VCaP (cell line): ENCODE measurements around the gene NID1.
A peak's percentile ranks its signal among the peaks of the same experiment; 100 is the strongest.

Experiments
- H3K27ac ChIP-seq: fragments of 450-650 bp; 2 replicates; pipeline ENCODE4 v1.5.1; 2017
- TF ChIP-seq, protein P1 (sequence below): fragments of 450-650 bp; conservative IDR thresholded peaks from 2 replicates; pipeline ENCODE4 v1.5.1; 2017; ENCODE audit warnings: mild to moderate bottlenecking, moderate library complexity

Gene NID1, protein sequence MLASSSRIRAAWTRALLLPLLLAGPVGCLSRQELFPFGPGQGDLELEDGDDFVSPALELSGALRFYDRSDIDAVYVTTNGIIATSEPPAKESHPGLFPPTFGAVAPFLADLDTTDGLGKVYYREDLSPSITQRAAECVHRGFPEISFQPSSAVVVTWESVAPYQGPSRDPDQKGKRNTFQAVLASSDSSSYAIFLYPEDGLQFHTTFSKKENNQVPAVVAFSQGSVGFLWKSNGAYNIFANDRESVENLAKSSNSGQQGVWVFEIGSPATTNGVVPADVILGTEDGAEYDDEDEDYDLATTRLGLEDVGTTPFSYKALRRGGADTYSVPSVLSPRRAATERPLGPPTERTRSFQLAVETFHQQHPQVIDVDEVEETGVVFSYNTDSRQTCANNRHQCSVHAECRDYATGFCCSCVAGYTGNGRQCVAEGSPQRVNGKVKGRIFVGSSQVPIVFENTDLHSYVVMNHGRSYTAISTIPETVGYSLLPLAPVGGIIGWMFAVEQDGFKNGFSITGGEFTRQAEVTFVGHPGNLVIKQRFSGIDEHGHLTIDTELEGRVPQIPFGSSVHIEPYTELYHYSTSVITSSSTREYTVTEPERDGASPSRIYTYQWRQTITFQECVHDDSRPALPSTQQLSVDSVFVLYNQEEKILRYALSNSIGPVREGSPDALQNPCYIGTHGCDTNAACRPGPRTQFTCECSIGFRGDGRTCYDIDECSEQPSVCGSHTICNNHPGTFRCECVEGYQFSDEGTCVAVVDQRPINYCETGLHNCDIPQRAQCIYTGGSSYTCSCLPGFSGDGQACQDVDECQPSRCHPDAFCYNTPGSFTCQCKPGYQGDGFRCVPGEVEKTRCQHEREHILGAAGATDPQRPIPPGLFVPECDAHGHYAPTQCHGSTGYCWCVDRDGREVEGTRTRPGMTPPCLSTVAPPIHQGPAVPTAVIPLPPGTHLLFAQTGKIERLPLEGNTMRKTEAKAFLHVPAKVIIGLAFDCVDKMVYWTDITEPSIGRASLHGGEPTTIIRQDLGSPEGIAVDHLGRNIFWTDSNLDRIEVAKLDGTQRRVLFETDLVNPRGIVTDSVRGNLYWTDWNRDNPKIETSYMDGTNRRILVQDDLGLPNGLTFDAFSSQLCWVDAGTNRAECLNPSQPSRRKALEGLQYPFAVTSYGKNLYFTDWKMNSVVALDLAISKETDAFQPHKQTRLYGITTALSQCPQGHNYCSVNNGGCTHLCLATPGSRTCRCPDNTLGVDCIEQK

DNA sequence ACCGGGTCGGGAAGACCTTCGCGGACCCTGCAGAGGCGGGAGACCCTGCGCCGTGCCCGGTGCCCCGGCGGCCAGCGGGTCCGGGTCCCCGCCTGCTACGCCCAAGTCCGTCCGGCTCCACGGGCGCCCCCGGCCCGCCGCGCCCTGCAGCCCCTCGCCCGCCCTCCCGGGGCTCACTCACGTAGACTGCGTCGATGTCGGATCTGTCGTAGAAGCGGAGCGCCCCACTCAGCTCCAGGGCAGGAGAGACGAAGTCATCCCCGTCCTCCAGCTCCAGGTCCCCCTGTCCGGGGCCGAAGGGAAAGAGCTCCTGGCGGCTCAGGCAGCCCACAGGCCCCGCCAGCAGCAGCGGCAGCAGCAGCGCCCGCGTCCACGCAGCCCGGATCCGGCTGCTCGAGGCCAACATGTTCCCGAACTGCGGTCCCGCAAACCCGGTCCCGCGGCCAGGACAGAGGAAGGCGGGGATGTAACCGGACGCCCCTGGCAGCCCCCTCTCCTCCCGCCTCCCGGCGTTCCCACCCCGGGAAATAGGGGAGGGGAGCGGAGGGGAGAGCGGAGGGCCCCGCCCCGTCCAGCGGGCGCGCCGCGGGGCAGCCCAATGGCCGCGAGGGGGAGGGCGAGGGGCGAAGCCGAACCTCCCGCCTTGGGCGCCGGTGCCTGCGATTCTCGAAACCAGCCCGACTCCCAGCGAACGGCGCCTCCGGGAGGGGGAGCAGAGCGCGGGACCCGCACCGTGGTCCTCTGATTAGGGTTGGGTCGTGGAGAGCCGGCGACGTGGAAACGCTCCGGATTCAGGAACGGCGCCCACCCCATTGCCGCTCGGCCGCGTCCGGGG lies at the start of gene NID1:
Gene NID1 (minus strand): TSS at position 417 of the 835 bp plus-strand sequence. CDS start 11 bp downstream, at position 406.
- TF ChIP-seq, protein P1, sequence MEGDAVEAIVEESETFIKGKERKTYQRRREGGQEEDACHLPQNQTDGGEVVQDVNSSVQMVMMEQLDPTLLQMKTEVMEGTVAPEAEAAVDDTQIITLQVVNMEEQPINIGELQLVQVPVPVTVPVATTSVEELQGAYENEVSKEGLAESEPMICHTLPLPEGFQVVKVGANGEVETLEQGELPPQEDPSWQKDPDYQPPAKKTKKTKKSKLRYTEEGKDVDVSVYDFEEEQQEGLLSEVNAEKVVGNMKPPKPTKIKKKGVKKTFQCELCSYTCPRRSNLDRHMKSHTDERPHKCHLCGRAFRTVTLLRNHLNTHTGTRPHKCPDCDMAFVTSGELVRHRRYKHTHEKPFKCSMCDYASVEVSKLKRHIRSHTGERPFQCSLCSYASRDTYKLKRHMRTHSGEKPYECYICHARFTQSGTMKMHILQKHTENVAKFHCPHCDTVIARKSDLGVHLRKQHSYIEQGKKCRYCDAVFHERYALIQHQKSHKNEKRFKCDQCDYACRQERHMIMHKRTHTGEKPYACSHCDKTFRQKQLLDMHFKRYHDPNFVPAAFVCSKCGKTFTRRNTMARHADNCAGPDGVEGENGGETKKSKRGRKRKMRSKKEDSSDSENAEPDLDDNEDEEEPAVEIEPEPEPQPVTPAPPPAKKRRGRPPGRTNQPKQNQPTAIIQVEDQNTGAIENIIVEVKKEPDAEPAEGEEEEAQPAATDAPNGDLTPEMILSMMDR = no peak; the same call in 1 of the 2 replicates
- peak within 1 kb of the TSS; percentile 8; the same call in 1 of the 2 replicates for H3K27ac ChIP-seq

DNA sequence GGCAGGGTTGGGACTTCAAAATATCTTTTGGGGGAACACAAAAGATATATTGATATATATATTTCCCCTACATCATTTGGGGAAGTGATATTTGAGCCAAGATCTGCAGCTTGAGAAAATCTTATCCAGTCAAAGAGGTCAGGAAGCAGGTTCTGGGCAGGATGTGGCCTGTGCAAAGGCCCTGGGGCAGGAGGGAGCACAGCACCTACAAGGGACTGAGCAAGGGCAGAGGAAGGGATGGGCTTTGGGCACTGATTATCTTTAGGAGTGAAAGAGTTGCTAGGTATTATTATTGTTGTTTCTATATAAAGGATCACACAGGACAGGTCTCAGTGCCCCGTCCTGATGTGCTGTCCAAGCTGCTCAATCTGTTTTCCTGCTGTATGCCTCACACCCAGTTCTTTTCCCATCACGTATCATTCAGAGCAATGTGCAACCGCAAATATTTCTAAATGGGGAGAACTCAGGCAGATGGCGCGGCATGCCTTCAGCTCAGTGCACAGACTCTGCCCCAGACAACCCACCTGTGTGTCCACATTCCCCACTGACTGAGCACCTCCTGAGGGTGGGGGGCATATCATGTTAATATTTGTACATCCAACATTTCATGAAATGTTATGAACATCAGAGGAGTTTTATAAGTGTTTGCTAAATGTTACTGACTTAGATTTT lies 49.3 kb upstream of the NID1 start:
- TF ChIP-seq, protein P1 = no peak

DNA sequence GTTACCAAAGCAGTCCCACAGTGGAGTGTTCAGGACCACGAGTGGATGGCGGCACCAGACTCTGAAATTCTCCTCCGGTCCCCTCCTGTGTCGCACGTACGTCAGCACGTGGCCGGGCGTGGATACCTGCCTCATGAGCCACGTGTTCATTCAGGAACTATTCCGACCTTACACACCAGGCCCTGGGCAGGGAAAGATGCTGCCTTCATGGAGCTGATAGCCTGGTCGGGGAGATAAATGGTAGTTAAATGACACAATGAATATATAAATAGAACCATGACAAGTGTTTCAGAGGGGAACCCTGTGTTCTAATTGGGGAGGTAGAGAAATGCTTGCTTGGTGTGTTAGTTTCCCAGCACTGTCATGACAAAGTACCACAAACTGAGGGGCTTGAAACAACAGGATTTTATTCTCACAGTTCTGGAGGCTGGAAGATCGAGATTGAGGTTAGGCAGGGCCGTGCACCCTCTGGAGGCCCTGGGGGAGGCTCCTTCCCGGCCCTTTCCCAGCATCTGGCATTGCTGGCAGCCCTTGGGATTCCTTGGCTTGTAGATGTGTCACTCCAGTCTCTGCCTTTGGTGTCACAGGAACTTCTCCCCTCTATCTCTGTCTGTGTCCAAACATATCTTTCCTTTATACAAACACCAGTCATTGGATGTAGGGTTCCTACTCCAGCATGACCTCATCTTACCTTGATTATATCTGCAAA lies 48.6 kb upstream of the NID1 start:
- H3K27ac ChIP-seq = no peak overlapping the region

More for the DNA sequence above, 49.3 kb upstream of the NID1 start:
- H3K27ac ChIP-seq = no peak overlapping the region

DNA sequence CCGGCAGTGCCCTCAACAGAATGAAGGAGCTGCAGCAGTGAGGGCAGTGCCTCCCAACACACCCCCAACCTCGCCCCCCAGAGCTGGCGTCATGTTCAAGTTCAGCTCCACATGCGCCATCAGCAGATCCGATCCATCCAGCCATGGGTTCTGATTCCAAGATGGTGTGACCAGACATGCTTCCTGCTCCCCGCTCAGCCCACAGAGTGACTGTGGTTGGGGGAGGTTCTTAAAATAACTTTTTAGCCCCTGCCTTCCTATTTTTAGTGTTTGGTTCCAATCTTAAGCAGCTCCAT lies 47.4 kb upstream of the NID1 start:
- TF ChIP-seq, protein P1 = no peak
- H3K27ac ChIP-seq = no peak overlapping the region

More for the DNA sequence above, 48.6 kb upstream of the NID1 start:
- TF ChIP-seq, protein P1 = no peak

DNA sequence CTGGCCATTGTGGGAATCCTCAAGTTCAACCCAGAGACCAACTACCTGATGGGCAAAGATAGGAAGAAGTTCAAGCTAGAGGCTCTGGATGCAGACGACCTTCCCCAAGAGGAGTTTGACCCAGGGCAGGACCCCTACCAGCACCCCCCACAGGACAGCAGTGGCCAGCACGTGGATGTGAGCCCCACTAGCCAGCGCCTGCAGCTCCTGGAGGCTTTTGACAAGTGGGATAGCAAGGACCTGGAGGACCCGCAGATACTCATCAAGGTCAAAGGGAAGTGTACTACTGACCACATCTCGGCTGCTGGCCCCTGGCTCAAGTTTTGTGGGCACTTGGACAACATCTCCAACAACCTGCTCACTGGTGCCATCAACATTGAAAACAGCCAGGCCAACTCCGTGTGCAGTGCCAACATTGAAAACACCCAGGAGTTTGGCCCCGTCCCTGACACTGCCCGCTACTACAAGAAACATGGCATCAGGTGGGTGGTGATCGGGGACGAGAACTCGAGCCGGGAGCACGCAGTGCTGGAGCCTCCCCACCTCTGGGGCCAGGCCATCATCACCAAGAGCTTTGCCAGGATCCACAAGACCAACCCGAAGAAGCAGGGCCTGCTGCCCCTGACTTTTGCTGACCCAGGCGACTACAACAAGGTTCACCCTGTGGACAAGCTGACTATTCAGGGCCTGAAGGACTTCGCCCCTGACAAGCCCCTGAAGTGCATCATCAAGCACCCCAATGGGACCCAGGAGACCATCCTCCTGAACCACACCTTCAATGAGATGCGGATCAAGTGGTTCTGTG lies 46.8 kb upstream of the NID1 start:
- TF ChIP-seq, protein P1 = no peak
- no peak overlapping the region for H3K27ac ChIP-seq
